Measurements from ENCODE around the gene PRR20A. TPM values are rescaled to one million over a fixed set of nuclear protein-coding genes. Genes with fewer than 3 reads are reported as not detected.
"Not testable (repeated sequence)": the region's sequence is repeated elsewhere in the genome, so short reads cannot be mapped to it uniquely, and the experiment has no call there.

The PRR20A gene
- total and polyA plus RNA-seq, 2 donors (not counting 3 experiments of a cell fraction or from before 2014, with no cell fraction given) = not detected

- FAIRE-seq; DNase-seq (ENCODE audit: low read depth, low spot score); H3K4me1 ChIP-seq (ENCODE audit: control insufficient read depth, extremely low read depth, insufficient read depth, low read length); H3K4me3 ChIP-seq (replicated peaks in 1 of 3; ENCODE audit: insufficient read depth in 1 of 3, low read depth in 1 of 3, low read length in 3 of 3); H3K9me1 ChIP-seq (replicated peaks; ENCODE audit: control insufficient read depth, extremely low read depth, insufficient read depth, low read length); H3K79me2 ChIP-seq (ENCODE audit: control insufficient read depth, insufficient read depth, low read length); dilution Hi-C loops (cut with MboI; ENCODE audit: extremely low pct_ligation_motif_present, low sequenced_read_pairs); H2AFZ ChIP-seq (ENCODE audit: low read depth, low read length); H4K20me1 ChIP-seq (replicated peaks; ENCODE audit: control insufficient read depth, extremely low read depth, insufficient read depth, low read length); POLR2A ChIA-PET; intact Hi-C loops (cut with micrococcal nuclease); H3K4me2 ChIP-seq (ENCODE audit: insufficient read depth, low read length); H3K27me3 ChIP-seq (ENCODE audit: control insufficient read depth in 2 of 2, insufficient read depth in 2 of 2, low read length in 2 of 2); BruUV-seq (replicated peaks); H3K27ac ChIP-seq (ENCODE audit: insufficient read depth, low read depth, low read length); CTCF ChIA-PET; H3K9ac ChIP-seq (replicated peaks; ENCODE audit: extremely low read depth, insufficient read depth, low read length); H3K36me3 ChIP-seq (ENCODE audit: control insufficient read depth in 2 of 2, extremely low read depth in 1 of 2, insufficient read depth in 2 of 2, low read length in 2 of 2); H3K9me3 ChIP-seq (replicated peaks; ENCODE audit: control insufficient read depth, insufficient read depth, low read length): not testable (repeated sequence)
These were observed 26.2 kb downstream of the PRR20A start, which contains the start of gene PRR20E for GRCh38 chr13:57166897-57167296. PRR20E (plus strand) TSS chr13:57167197; CDS start chr13:57167584, 387 bp downstream.

GRCh38 chr13:57191667-57192066, 50.9 kb downstream of the PRR20A start:
- dilution Hi-C loops (cut with MboI; ENCODE audit: extremely low pct_ligation_motif_present, low sequenced_read_pairs) = no loop called here
- Histone ChIP-seq H4K20me1 (replicated peaks; ENCODE audit: control insufficient read depth, extremely low read depth, insufficient read depth, low read length) (no peaks in the 10 kb centered on the region), H3K4me2 (ENCODE audit: insufficient read depth, low read length) (no peak overlapping the region), H3K9ac (replicated peaks; ENCODE audit: extremely low read depth, insufficient read depth, low read length) (no peak overlapping the region), H2AFZ (ENCODE audit: low read depth, low read length) (no peak overlapping the region), H3K27ac (ENCODE audit: insufficient read depth, low read depth, low read length) (no peak overlapping the region), H3K79me2 (ENCODE audit: control insufficient read depth, insufficient read depth, low read length) (no peaks in the 10 kb centered on the region), H3K4me3 (replicated peaks in 1 of 3; ENCODE audit: insufficient read depth in 1 of 3, low read depth in 1 of 3, low read length in 3 of 3) (no peak overlapping the region), H3K9me1 (replicated peaks; ENCODE audit: control insufficient read depth, extremely low read depth, insufficient read depth, low read length) (no peaks in the 10 kb centered on the region), H3K27me3 (ENCODE audit: control insufficient read depth in 2 of 2, insufficient read depth in 2 of 2, low read length in 2 of 2) (no peaks in the 10 kb centered on the region), H3K4me1 (ENCODE audit: control insufficient read depth, extremely low read depth, insufficient read depth, low read length) (no peaks in the 10 kb centered on the region), H3K36me3 (ENCODE audit: control insufficient read depth in 2 of 2, extremely low read depth in 1 of 2, insufficient read depth in 2 of 2, low read length in 2 of 2) (no peaks in the 10 kb centered on the region), H3K9me3 (replicated peaks; ENCODE audit: control insufficient read depth, insufficient read depth, low read length) (no peaks in the 10 kb centered on the region)
- POLR2A ChIA-PET = no interaction called here
- DNase-seq (ENCODE audit: low read depth, low spot score) (no peak), FAIRE-seq (no peak)
- intact Hi-C loops (cut with micrococcal nuclease) = no loop called here
- BruUV-seq (replicated peaks) = no TSS peak
- CTCF ChIA-PET = no interaction called here
- no peak for TF ChIP-seq CTCF (IDR thresholded peaks at IDR 0.05; ENCODE audit: extremely low read depth in 1 of 2, insufficient read depth in 1 of 2, low read depth in 1 of 2, low read length in 2 of 2)
- TF ChIP-seq POLR2A (IDR thresholded peaks at IDR 0.05; ENCODE audit: low read depth, low read length) = no peak
- TF ChIP-seq MYC (IDR thresholded peaks at IDR 0.05; ENCODE audit: low read depth, low read length) = no peak
- TF ChIP-seq MAX (IDR thresholded peaks at IDR 0.05; ENCODE audit: insufficient read depth, insufficient read length) = no peak
- TF ChIP-seq JUN (IDR thresholded peaks at IDR 0.05; ENCODE audit: borderline replicate concordance, insufficient read depth, insufficient read length, low read depth) = no peak
- no peak for TF ChIP-seq POLR2AphosphoS5 (IDR thresholded peaks at IDR 0.05; ENCODE audit: insufficient read depth, low read depth, low read length)
- no peak for TF ChIP-seq FOS (IDR thresholded peaks at IDR 0.05; ENCODE audit: borderline replicate concordance, insufficient read depth, low read length)
- TF ChIP-seq EZH2 (IDR thresholded peaks at IDR 0.05; ENCODE audit: borderline replicate concordance, low read depth, low read length, severe bottlenecking) = no peak
- TF ChIP-seq GATA2 (IDR thresholded peaks at IDR 0.05; ENCODE audit: insufficient read depth, insufficient read length, low read depth, low read length) = no peak

All from endothelial cell of umbilical vein (primary cell).